Activated B cell treated with CpG ODN at 0.5 μM for 24 hours (primary cell): ENCODE data around the gene ENTPD8. TPM values are rescaled to one million over a fixed set of nuclear protein-coding genes. Genes with fewer than 3 reads are reported as not detected.

Experiments used
- ATAC-seq: fragments of 200-7000 bp; cut with Tn5 transposase; one replicate; pipeline ENCODE4 v1.10.0; 2021; ENCODE audit warnings: low read depth, mild to moderate bottlenecking, moderate library complexity
- CTCF ChIA-PET: fragments of 350-600 bp; sonication (Branson Sonifier 250); formaldehyde crosslinking; loops from one replicate; lab custom pipeline; 2021; ENCODE audit warnings: antibody characterized with exemption; lab: Charles Lee
- POLR2A ChIA-PET: fragments of 350-600 bp; sonication (Branson Sonifier 250); formaldehyde crosslinking; loops from one replicate; lab custom pipeline; 2021; ENCODE audit warnings: antibody characterized with exemption; lab: Charles Lee
- DNase-seq: peaks from one replicate; pipeline ENCODE4 v3.0.0; 2022
- H3K27ac Mint-ChIP-seq: one replicate; pipeline ENCODE4 v1.8.0; 2020; ENCODE audit warnings: mixed read lengths
- H3K27me3 Mint-ChIP-seq: one replicate; pipeline ENCODE4 v1.8.0; 2021; ENCODE audit warnings: mixed read lengths
- H3K36me3 Mint-ChIP-seq: one replicate; pipeline ENCODE4 v1.8.0; 2021; ENCODE audit warnings: low read depth, mixed read lengths
- H3K4me1 Mint-ChIP-seq: one replicate; pipeline ENCODE4 v1.8.0; 2021; ENCODE audit warnings: mixed read lengths
- H3K4me3 Mint-ChIP-seq: one replicate; pipeline ENCODE4 v1.8.0; 2020; ENCODE audit warnings: mild to moderate bottlenecking, mixed read lengths
- H3K9me3 Mint-ChIP-seq: one replicate; pipeline ENCODE4 v1.8.0; 2020; ENCODE audit warnings: mixed read lengths
- CTCF ChIP-seq: fragments of 200-600 bp; IDR thresholded peaks from one replicate; pipeline ENCODE4 v1.8.0; 2022; ENCODE audit warnings: antibody characterized with exemption, mild to moderate bottlenecking
- intact Hi-C: fragments of 100-400 bp; cut with micrococcal nuclease; formaldehyde crosslinking; loops from one replicate; pipeline ENCODE4 v1.15.1; 2024
- total RNA-seq: library from RNA; stranded (reverse); gene quantifications from 2 replicates; pipeline ENCODE4 v1.2.3, GENCODE V29; 2022

Gene ENTPD8
- total RNA-seq, 1 donor from 2014 or later = not detected

GRCh38 chr9:137395666-137396010 lies 45.5 kb downstream of the ENTPD8 start:
- H3K9me3 Mint-ChIP-seq = no peaks in the 10 kb centered on the region
- peaks cover 18% of the 10 kb centered on the region for H3K4me1 Mint-ChIP-seq
- POLR2A ChIA-PET = interaction anchor here (0.5 kb wide), 1 partner anchor 118 kb away, joined by 3 read pairs; the partner anchor contains the start of gene TOR4A
- CTCF ChIA-PET = no interaction called here
- H3K4me3 Mint-ChIP-seq = no peak overlapping the region
- DNase-seq (no peak), ATAC-seq (no peak)
- H3K27ac Mint-ChIP-seq = no peak overlapping the region
- H3K27me3 Mint-ChIP-seq = no peaks in the 10 kb centered on the region
- no peak for TF ChIP-seq CTCF
- peaks cover 6% of the 10 kb centered on the region for H3K36me3 Mint-ChIP-seq
- intact Hi-C loops = no loop called here

- no peak for ATAC-seq
- Mint-ChIP-seq H3K27me3 (no peaks in the 10 kb centered on the region), H3K36me3 (peaks cover 6% of the 10 kb centered on the region)
These were observed 46.1 kb downstream of the ENTPD8 start for GRCh38 chr9:137394866-137395665.

GRCh38 chr9:137393176-137394150 lies 47.7 kb downstream of the ENTPD8 start:
- no peak overlapping the region for H3K4me3 Mint-ChIP-seq
- no peak for TF ChIP-seq CTCF
- peaks cover 8% of the 10 kb centered on the region for H3K36me3 Mint-ChIP-seq
- ChIA-PET CTCF (no interaction called here), POLR2A (no interaction called here)
- H3K4me1 Mint-ChIP-seq = peaks cover 4% of the 10 kb centered on the region
- ATAC-seq (no peak), DNase-seq (no peak)
- no peaks in the 10 kb centered on the region for H3K9me3 Mint-ChIP-seq
- intact Hi-C loops = no loop called here
- H3K27me3 Mint-ChIP-seq = no peaks in the 10 kb centered on the region
- H3K27ac Mint-ChIP-seq = no peak overlapping the region

More at GRCh38 chr9:137394866-137395665, 46.1 kb downstream of the ENTPD8 start:
- H3K27ac Mint-ChIP-seq = no peak overlapping the region
- intact Hi-C loops = no loop called here
- H3K9me3 Mint-ChIP-seq = no peaks in the 10 kb centered on the region
- TF ChIP-seq CTCF = no peak
- CTCF ChIA-PET = no interaction called here
- POLR2A ChIA-PET = no interaction called here
- H3K4me1 Mint-ChIP-seq = peaks cover 13% of the 10 kb centered on the region
- DNase-seq = no peak
- H3K4me3 Mint-ChIP-seq = no peak overlapping the region

- H3K9me3 Mint-ChIP-seq = no peaks in the 10 kb centered on the region
- no peak for TF ChIP-seq CTCF
- intact Hi-C loops = no loop called here
- no peak overlapping the region for H3K4me3 Mint-ChIP-seq
- POLR2A ChIA-PET = no interaction called here
- ATAC-seq = no peak
- no peak for DNase-seq
- no peaks in the 10 kb centered on the region for H3K27me3 Mint-ChIP-seq
- H3K4me1 Mint-ChIP-seq = peaks cover 4% of the 10 kb centered on the region
- CTCF ChIA-PET = no interaction called here
- H3K36me3 Mint-ChIP-seq = peaks cover 8% of the 10 kb centered on the region
- H3K27ac Mint-ChIP-seq = no peak overlapping the region
These were observed 48.7 kb downstream of the ENTPD8 start for GRCh38 chr9:137392232-137393007.
